ENCODE data around the gene MIEN1.
"Not testable (repeated sequence)": the region's sequence is repeated elsewhere in the genome, so short reads cannot be mapped to it uniquely, and the experiment has no call there.

MIEN1 gene

DNA sequence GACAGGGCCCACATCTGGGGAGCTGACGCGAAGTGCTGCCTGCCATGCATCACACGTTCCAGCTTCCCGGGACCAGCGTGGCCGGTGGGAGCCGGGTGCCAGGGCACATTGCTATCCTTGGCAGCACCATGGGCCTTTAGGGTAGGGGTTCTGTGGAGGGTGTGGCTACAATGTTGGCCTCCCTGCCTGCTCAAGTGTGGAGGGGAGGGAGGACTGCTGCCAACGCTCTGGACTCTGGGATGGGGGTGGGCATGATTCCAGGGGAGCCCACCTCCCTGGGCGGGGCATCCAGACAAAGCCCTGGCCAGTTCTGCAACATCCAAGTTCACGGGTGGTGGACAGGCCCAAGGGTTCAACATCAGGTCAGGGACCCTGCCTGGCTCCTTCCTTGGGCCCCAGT lies 21.3 kb upstream of the MIEN1 start:
- peaks cover 0 to 22% (median 13%) of the 10 kb centered on the region in 4 donors for H3K4me1 ChIP-seq
- intact Hi-C loops (cut with DNase I; ENCODE audit: low total_unique reads): loop anchor here (2.0 to 10.0 kb wide), 2 partner anchors 19 to 223 kb away; no protein-coding TSS in a partner anchor
- TF ChIP-seq, protein P1, sequence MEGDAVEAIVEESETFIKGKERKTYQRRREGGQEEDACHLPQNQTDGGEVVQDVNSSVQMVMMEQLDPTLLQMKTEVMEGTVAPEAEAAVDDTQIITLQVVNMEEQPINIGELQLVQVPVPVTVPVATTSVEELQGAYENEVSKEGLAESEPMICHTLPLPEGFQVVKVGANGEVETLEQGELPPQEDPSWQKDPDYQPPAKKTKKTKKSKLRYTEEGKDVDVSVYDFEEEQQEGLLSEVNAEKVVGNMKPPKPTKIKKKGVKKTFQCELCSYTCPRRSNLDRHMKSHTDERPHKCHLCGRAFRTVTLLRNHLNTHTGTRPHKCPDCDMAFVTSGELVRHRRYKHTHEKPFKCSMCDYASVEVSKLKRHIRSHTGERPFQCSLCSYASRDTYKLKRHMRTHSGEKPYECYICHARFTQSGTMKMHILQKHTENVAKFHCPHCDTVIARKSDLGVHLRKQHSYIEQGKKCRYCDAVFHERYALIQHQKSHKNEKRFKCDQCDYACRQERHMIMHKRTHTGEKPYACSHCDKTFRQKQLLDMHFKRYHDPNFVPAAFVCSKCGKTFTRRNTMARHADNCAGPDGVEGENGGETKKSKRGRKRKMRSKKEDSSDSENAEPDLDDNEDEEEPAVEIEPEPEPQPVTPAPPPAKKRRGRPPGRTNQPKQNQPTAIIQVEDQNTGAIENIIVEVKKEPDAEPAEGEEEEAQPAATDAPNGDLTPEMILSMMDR (IDR thresholded peaks at IDR 0.05): no peak

DNA sequence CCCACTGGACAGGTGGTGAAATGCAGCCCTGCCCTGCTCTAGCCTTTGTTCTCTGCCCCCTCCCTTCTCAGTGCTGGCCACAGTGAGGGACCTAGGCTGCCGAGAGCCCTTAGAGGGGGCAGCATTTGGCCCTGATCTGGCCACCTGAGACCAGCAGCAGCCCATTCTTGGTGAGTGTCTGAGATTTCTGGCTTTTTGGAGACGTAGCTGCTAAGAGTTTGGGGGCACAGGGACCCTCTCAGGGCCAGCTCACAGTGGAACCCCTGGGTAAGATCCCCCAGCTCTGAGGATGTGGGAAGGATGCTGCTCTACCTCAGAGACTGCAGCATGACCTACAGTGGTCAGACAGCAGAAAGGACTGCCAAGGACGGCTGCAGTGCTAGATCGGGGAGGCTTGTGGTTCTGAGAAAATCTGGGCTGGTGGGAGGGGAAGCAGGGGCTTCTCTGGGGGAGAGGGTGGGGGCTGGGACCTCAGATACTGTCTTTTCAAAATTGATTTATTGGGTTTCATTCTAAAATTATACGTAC lies 20.7 kb upstream of the MIEN1 start:
- intact Hi-C loops (cut with DNase I; ENCODE audit: low total_unique reads): loop anchor here (10.0 kb wide), 1 partner anchor 224 kb away; no protein-coding TSS in a partner anchor
- DNase-seq: peak in 1 of 2 donors; percentile 48
- H3K4me1 ChIP-seq: peaks cover 0 to 22% (median 13%) of the 10 kb centered on the region in 4 donors

More for the DNA sequence above, 21.3 kb upstream of the MIEN1 start:
- Histone ChIP-seq H3K4me3 (no peak overlapping the region), H3K27ac (no peak overlapping the region), H3K9me3 (no peaks in the 10 kb centered on the region), H3K36me3 (peaks cover 0 to 4% (median 0%) of the 10 kb centered on the region in 3 donors), H3K27me3 (peaks cover 0 to 18% of the 10 kb centered on the region in 2 donors)
- DNase-seq: peak in 1 of 2 donors; percentile 59

DNA sequence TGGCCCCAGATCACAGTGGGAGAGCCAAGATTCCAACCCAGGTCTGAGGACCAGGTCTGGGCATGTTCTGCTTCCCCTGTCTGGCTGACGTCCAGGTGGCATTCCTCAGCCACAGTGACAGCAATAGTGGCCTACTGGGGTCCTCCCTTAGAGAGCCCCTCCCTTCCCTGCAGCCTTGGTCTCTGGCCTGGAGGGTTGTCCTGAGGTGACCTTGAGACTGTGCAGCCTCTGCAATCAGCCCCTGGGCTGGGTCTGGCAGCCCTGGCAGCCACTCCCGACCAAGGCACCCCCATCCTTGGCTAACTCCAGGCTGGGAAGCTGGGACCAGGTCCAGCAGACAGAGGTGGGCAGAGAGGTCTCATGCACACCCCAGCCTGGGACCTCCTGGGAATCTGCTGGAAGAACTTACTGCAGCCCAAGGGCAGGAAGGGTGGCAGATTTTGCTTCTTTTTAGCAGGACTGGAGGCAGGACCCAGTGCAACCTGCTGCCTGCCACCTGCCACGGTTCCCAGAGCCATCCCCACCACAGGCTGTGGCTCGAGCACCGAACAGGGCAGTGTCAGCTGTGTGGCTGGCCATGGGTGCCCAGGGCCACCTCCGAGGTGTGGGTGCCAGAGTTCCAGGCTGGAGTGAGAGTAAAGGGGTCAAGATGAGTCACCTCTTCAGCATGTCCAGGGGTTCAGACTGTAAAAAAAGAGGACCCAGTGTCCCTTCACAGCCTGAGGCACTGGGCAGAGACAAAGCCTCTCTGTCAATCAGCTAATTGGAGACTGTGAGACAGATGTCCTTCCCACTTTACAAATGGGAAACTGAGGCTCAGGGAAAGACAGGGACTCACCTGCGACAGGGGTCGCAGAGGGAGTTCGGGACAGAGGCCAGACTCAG lies 20.0 kb upstream of the MIEN1 start:
- no peak overlapping the region for H3K27ac ChIP-seq
- H3K27me3 ChIP-seq: peaks cover 0 to 25% of the 10 kb centered on the region in 2 donors
- TF ChIP-seq, protein P1 (IDR thresholded peaks at IDR 0.05): no peak
- no peak overlapping the region for H3K4me3 ChIP-seq
- H3K36me3 ChIP-seq: peaks cover 0 to 17% (median 0%) of the 10 kb centered on the region in 3 donors
- H3K4me1 ChIP-seq: peaks cover 0 to 22% (median 13%) of the 10 kb centered on the region in 4 donors
- peak in 1 of 2 donors; percentile 58 for DNase-seq
- intact Hi-C loops (cut with DNase I; ENCODE audit: low total_unique reads): loop anchor here (10.0 kb wide), 1 partner anchor 224 kb away; no protein-coding TSS in a partner anchor
- H3K9me3 ChIP-seq: no peaks in the 10 kb centered on the region

More for the DNA sequence above, 20.7 kb upstream of the MIEN1 start:
- H3K36me3 ChIP-seq: peaks cover 0 to 10% (median 0%) of the 10 kb centered on the region in 3 donors
- H3K27me3 ChIP-seq: peaks cover 0 to 19% of the 10 kb centered on the region in 2 donors
- no peak overlapping the region for H3K4me3 ChIP-seq
- no peaks in the 10 kb centered on the region for H3K9me3 ChIP-seq
- TF ChIP-seq, protein P1 (IDR thresholded peaks at IDR 0.05): no peak
- H3K27ac ChIP-seq: no peak overlapping the region

DNA sequence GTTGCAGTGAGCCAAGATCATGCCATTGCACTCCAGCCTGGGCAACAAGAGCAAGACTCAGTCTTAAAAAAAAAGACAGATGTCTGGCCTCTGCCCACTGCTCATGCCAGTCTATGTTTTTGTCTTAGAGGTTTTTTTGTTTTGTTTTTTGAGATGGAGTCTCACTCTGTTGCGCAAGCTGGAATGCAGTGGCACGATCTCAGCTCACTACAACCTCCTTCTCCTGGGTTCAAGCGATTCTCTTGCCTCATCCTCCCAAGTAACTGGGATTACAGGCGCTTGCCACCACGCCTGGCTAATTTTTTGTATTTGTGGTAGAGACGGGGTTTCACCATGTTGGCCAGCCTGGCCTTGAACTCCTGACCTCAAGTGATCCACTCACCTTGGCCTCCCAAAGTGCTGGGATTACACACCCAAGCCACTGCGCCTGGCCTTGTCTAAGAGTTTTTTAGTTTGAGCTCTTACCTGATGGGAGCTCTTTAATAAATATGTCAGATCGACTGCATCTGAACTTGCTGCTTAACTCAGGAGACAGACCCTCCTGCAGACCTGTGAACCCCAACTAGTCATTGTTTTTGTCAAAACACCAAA lies 18.2 kb upstream of the MIEN1 start:
- H3K9me3 ChIP-seq; intact Hi-C loops (cut with DNase I; ENCODE audit: low total_unique reads); H3K4me3 ChIP-seq; H3K4me1 ChIP-seq; H3K27ac ChIP-seq: not testable (repeated sequence)
- Histone ChIP-seq H3K36me3 (peaks cover 0 to 31% (median 0%) of the 10 kb centered on the region in 3 donors), H3K27me3 (peaks cover 0 to 42% of the 10 kb centered on the region in 2 donors)
- DNase-seq: peak in 1 of 2 donors; percentile 23

DNA sequence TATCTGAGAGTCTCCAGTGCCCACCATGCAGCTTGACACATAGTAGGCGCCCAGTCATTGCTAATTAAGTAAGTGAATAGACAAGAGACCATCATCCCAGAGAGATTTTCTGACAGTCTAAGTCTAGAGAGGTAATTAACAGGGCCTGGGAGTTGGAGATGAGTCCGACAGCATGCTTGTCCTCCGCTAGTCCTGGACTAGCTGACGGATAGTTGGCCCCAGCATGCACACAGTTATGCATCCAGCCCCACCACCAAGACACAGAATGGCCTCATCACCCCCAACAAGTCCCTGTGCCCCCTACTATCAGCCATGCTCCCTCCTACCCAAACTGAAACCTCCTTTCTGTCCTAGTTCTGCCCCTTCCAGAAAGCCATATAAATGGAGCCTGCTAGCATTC lies 17.4 kb upstream of the MIEN1 start:
- intact Hi-C loops (cut with DNase I; ENCODE audit: low total_unique reads): no loop called here
- peaks cover 0 to 39% (median 0%) of the 10 kb centered on the region in 3 donors for H3K36me3 ChIP-seq
- TF ChIP-seq, protein P1 (IDR thresholded peaks at IDR 0.05): no peak
- H3K27ac ChIP-seq: no peak overlapping the region
- no peak overlapping the region for H3K4me3 ChIP-seq
- no peaks in the 10 kb centered on the region for H3K9me3 ChIP-seq
- no peak for DNase-seq
- peaks cover 0 to 50% of the 10 kb centered on the region in 2 donors for H3K27me3 ChIP-seq
- peaks cover 0 to 3% (median 0%) of the 10 kb centered on the region in 4 donors for H3K4me1 ChIP-seq

Data from tibial artery (tissue), 4 donors.